Fibroblast of lung (primary cell): ENCODE data around the gene GAS7. TPM values are rescaled to one million over a fixed set of nuclear protein-coding genes. Genes with fewer than 3 reads are reported as not detected.
A peak's percentile ranks its signal among the peaks of the same experiment; 100 is the strongest.

Experiments used
- DNase-seq, 2 donors: peaks; one replicate each; pipeline versions ENCODE4 v3.0.0 to v3.0.0-alpha.2; 2010; ENCODE audit warnings: low read depth in 2 of 2
- H2AFZ ChIP-seq: 2 replicates; pipeline ENCODE4 v1.5.1; 2012; ENCODE audit warnings: low read length, control low read depth, inconsistent platforms
- H3K27ac ChIP-seq: 2 replicates; pipeline ENCODE4 v1.5.1; 2011; ENCODE audit warnings: low read length, control low read depth; ENCODE audit not compliant: insufficient read depth
- H3K27me3 ChIP-seq: 2 replicates; pipeline ENCODE4 v1.5.1; 2011; ENCODE audit warnings: mild to moderate bottlenecking, low read length; ENCODE audit not compliant: control insufficient read depth, insufficient read depth
- H3K36me3 ChIP-seq: 2 replicates; pipeline ENCODE4 v1.5.1; 2011; ENCODE audit warnings: low read length; ENCODE audit not compliant: control insufficient read depth, insufficient read depth
- H3K4me1 ChIP-seq: 2 replicates; pipeline ENCODE4 v1.5.1; 2011; ENCODE audit warnings: low read length; ENCODE audit not compliant: control insufficient read depth, insufficient read depth; ENCODE audit errors: extremely low read depth
- H3K4me2 ChIP-seq: 2 replicates; pipeline ENCODE4 v1.5.1; 2011; ENCODE audit warnings: low read length, control low read depth; ENCODE audit not compliant: insufficient read depth; ENCODE audit errors: extremely low read depth
- H3K4me3 ChIP-seq, 4 experiments: fragments of 200-600 bp in 1 of 4; sonication (generic) in 1 of 4; replicated peaks in 1 of 4; 2 replicates each; pipeline ENCODE4 v1.5.1; 2011 to 2016; ENCODE audit warnings: low read length in 4 of 4, low read depth in 3 of 4, mild to moderate bottlenecking in 3 of 4, control low read depth in 2 of 4, inconsistent platforms in 1 of 4, mixed read lengths in 1 of 4; ENCODE audit not compliant: insufficient read depth in 1 of 4; ENCODE audit errors: control extremely low read depth in 1 of 4
- H3K79me2 ChIP-seq: 2 replicates; pipeline ENCODE4 v1.5.1; 2012; ENCODE audit warnings: mild to moderate bottlenecking, low read length, inconsistent platforms; ENCODE audit not compliant: control insufficient read depth, insufficient read depth
- H3K9ac ChIP-seq: 2 replicates; pipeline ENCODE4 v1.5.1; 2011; ENCODE audit warnings: mild to moderate bottlenecking, low read length, control low read depth; ENCODE audit not compliant: insufficient read depth
- H3K9me3 ChIP-seq: 2 replicates; pipeline ENCODE4 v1.5.1; 2012; ENCODE audit warnings: low read depth, low read length; ENCODE audit not compliant: control insufficient read depth, insufficient read depth
- H4K20me1 ChIP-seq: 2 replicates; pipeline ENCODE4 v1.5.1; 2011; ENCODE audit warnings: low read length; ENCODE audit not compliant: control insufficient read depth, insufficient read depth; ENCODE audit errors: extremely low read depth
- CTCF ChIP-seq, 2 donors: IDR thresholded peaks in 1 of 2; conservative IDR thresholded peaks in 1 of 2; 1 replicate in 1 of 2; 2 replicates in 1 of 2; pipeline ENCODE4 v1.5.1; 2011 to 2012; ENCODE audit warnings: low read length in 2 of 2, control low read depth in 1 of 2, inconsistent platforms in 1 of 2, low read depth in 1 of 2, mild to moderate bottlenecking in 1 of 2
- EZH2 ChIP-seq: IDR thresholded peaks from 2 replicates; pipeline ENCODE4 v1.5.1; 2012; ENCODE audit warnings: low read length, control low read depth, mild to moderate bottlenecking; ENCODE audit errors: missing control alignments
- polyA plus RNA-seq, 2 donors: library from polyadenylated mRNA; depleted of rRNA in 1 of 2; stranded (reverse) in 1 of 2; unstranded in 1 of 2; fragments of >200 nt; gene quantifications; 2 replicates each; pipeline ENCODE4 v1.2.1, GENCODE V29; 2011 to 2012; ENCODE audit warnings: missing spikeins in 1 of 2
- total RNA-seq: library from RNA; depleted of rRNA; stranded (reverse); fragments of >200 nt; gene quantifications from 2 replicates; pipeline ENCODE4 v1.2.1, GENCODE V29; 2014

GAS7 gene
- total and polyA plus RNA-seq, 2 donors (not counting 1 experiment from before 2014, with no cell fraction given) = 0.58 to 2.6 TPM

GRCh38 chr17:10182785-10183184, 15.6 kb downstream of the GAS7 start:
- no peaks in the 10 kb centered on the region for H3K9me3 ChIP-seq
- no peaks in the 10 kb centered on the region for H4K20me1 ChIP-seq
- no peak overlapping the region for H3K9ac ChIP-seq
- no peaks in the 10 kb centered on the region for H3K27me3 ChIP-seq
- H3K36me3 ChIP-seq = no peaks in the 10 kb centered on the region
- no peaks in the 10 kb centered on the region for H3K4me1 ChIP-seq
- no peak overlapping the region for H2AFZ ChIP-seq
- H3K4me3 ChIP-seq = no peak overlapping the region
- H3K79me2 ChIP-seq = no peaks in the 10 kb centered on the region
- DNase-seq = no peak
- no peak for TF ChIP-seq CTCF (conservative IDR thresholded peaks at IDR 0.05 in 1 of 2, IDR thresholded peaks at IDR 0.05 in 1 of 2; ENCODE audit: low read depth in 1 of 2, low read length in 2 of 2)
- TF ChIP-seq EZH2 = no peak
- no peak overlapping the region for H3K4me2 ChIP-seq
- H3K27ac ChIP-seq = no peak overlapping the region

- Histone ChIP-seq H3K9me3 (no peaks in the 10 kb centered on the region), H3K9ac (no peak overlapping the region), H3K79me2 (no peaks in the 10 kb centered on the region), H3K36me3 (no peaks in the 10 kb centered on the region), H4K20me1 (no peaks in the 10 kb centered on the region), H3K27ac (no peak overlapping the region), H2AFZ (no peak overlapping the region), H3K4me3 (no peak overlapping the region), H3K4me1 (no peaks in the 10 kb centered on the region), H3K27me3 (no peaks in the 10 kb centered on the region), H3K4me2 (no peak overlapping the region)
- TF ChIP-seq CTCF (conservative IDR thresholded peaks at IDR 0.05 in 1 of 2, IDR thresholded peaks at IDR 0.05 in 1 of 2; ENCODE audit: low read depth in 1 of 2, low read length in 2 of 2) (no peak), EZH2 (no peak)
- DNase-seq = no peak
Measured at GRCh38 chr17:10178506-10178991, 19.9 kb downstream of the GAS7 start.

GRCh38 chr17:10177913-10178505, 20.4 kb downstream of the GAS7 start:
- Histone ChIP-seq H4K20me1 (no peaks in the 10 kb centered on the region), H3K9ac (no peak overlapping the region)

More at GRCh38 chr17:10177913-10178505, 20.4 kb downstream of the GAS7 start:
- H3K36me3 ChIP-seq = no peaks in the 10 kb centered on the region
- no peaks in the 10 kb centered on the region for H3K4me1 ChIP-seq
- peak in 1 of 2 donors; percentile 34 for DNase-seq
- H3K9me3 ChIP-seq = no peaks in the 10 kb centered on the region
- no peak overlapping the region for H3K27ac ChIP-seq
- no peaks in the 10 kb centered on the region for H3K27me3 ChIP-seq
- no peak overlapping the region for H3K4me2 ChIP-seq
- H3K4me3 ChIP-seq = no peak overlapping the region
- TF ChIP-seq EZH2 (no peak), CTCF (conservative IDR thresholded peaks at IDR 0.05 in 1 of 2, IDR thresholded peaks at IDR 0.05 in 1 of 2; ENCODE audit: low read depth in 1 of 2, low read length in 2 of 2) (no peak)
- H2AFZ ChIP-seq = no peak overlapping the region
- no peaks in the 10 kb centered on the region for H3K79me2 ChIP-seq
